SU-DHL-6 (cell line): ENCODE data around the gene MIOX.

ENCODE experiments used
- CTCF ChIP-seq: fragments of 200-600 bp; sonication (generic); IDR thresholded peaks from one replicate; pipeline ENCODE4 v1.5.1; 2017; ENCODE audit warnings: antibody characterized with exemption, mild to moderate bottlenecking, low read length, moderate library complexity; ENCODE audit not compliant: insufficient read depth, poor library complexity, severe bottlenecking
- EZH2phosphoT487 ChIP-seq: fragments of 200-600 bp; sonication (generic), shearing (Covaris generic); conservative IDR thresholded peaks from 2 replicates; pipeline ENCODE4 v1.6.1; 2018; ENCODE audit warnings: mild to moderate bottlenecking, antibody characterized with exemption, low read length, moderate library complexity, mixed read lengths

- TF ChIP-seq EZH2phosphoT487 (no peak), CTCF (peak; percentile 91)
These were observed 13.6 kb upstream of the MIOX start for GRCh38 chr22:50473088-50473487.
